NB4 (cell line): ENCODE measurements around the gene PMPCA.

Experiments used
- MYC ChIP-seq: IDR thresholded peaks from 2 replicates; pipeline ENCODE4 v1.6.1; 2011; ENCODE audit warnings: low read depth, low read length
- TF ChIP-seq, protein P1 (sequence below): IDR thresholded peaks from one replicate; pipeline ENCODE4 v1.5.1; 2012; ENCODE audit warnings: low read depth, low read length

DNA sequence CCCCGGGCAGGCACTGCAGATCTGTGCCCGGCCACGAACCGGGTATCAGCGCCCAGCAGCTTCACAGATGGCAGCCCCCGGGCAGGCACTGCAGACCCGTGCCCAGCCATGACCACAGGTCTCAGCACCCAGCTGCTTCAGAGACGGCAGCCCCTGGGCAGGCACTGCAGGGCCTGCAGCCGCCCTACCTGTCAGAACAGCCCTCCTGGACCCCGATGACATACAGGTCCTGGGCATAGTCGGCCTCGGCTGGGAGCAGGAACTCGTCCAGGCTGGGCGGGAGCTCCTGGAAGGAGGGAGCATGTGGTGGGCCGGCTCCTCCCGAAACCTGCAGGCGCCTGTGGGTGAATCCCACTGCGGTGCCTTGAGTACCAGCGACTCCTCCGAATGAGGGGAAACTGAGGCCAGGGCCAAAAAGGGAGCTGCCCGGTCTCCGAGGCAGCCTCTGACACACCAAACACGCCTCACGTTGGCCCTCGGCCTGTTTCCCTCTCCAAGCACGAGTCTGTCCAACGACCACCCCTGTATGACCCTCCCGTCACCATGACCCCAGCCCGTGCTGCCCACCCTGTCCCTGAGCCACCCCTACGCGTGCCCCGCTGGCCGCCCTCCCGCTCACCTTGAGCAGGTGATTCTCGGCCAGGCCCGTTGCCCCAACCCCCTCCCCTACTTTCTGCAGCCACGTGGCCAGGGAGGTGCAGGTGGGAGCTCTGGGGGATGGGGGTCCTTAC is 23.6 kb downstream of the PMPCA start:
- TF ChIP-seq, protein P1, sequence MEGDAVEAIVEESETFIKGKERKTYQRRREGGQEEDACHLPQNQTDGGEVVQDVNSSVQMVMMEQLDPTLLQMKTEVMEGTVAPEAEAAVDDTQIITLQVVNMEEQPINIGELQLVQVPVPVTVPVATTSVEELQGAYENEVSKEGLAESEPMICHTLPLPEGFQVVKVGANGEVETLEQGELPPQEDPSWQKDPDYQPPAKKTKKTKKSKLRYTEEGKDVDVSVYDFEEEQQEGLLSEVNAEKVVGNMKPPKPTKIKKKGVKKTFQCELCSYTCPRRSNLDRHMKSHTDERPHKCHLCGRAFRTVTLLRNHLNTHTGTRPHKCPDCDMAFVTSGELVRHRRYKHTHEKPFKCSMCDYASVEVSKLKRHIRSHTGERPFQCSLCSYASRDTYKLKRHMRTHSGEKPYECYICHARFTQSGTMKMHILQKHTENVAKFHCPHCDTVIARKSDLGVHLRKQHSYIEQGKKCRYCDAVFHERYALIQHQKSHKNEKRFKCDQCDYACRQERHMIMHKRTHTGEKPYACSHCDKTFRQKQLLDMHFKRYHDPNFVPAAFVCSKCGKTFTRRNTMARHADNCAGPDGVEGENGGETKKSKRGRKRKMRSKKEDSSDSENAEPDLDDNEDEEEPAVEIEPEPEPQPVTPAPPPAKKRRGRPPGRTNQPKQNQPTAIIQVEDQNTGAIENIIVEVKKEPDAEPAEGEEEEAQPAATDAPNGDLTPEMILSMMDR, result no peak
- no peak for TF ChIP-seq MYC
